Measurements from ENCODE around the gene PRRC2B. TPM values are rescaled to one million over a fixed set of nuclear protein-coding genes. Genes with fewer than 3 reads are reported as not detected.

Gene PRRC2B
- total RNA-seq, 1 experiment from 2014 or later, result 170 TPM

GRCh38 chr9:131432597-131433301 is 38.9 kb downstream of the PRRC2B start:
- RAD21 ChIA-PET (ENCODE audit: low non-redundant PET in 1 of 2, low total read pairs in 2 of 2, uncharacterized antibody in 2 of 2, unreplicated experiment in 2 of 2), result no interaction called here
- Histone ChIP-seq H3K4me3 (replicated peaks in 1 of 2; ENCODE audit: low read depth in 1 of 2, low read length in 2 of 2) (no peak overlapping the region), H3K4me1 (ENCODE audit: control insufficient read depth in 1 of 2, insufficient read depth in 2 of 2, low read length in 2 of 2) (no peaks in the 10 kb centered on the region), H3K27me3 (ENCODE audit: insufficient read depth, low read length) (no peaks in the 10 kb centered on the region), H3K27ac (ENCODE audit: low read depth, low read length) (no peak overlapping the region), H4K20me1 (ENCODE audit: insufficient read depth) (peaks cover 9% of the 10 kb centered on the region; the same call in 1 of the 2 replicates), H3K36me3 (ENCODE audit: control insufficient read depth in 1 of 2, insufficient read depth in 2 of 2, low read length in 2 of 2) (peaks cover 31 to 57% of the 10 kb centered on the region in 2 experiments; a peak in 3 of 4 replicates), H3K4me2 (ENCODE audit: low read length) (no peak overlapping the region), H2AFZ (ENCODE audit: low read depth, low read length, poor library complexity, severe bottlenecking) (no peak overlapping the region), H3K9me2 (ENCODE audit: insufficient read depth) (no peaks in the 10 kb centered on the region), H3K9ac (ENCODE audit: low read length) (no peak overlapping the region), H3K79me2 (ENCODE audit: insufficient read depth, low read length) (peaks cover 92% of the 10 kb centered on the region), H3K9me3 (ENCODE audit: control insufficient read depth in 1 of 2, insufficient read depth in 1 of 2, low read depth in 1 of 2, low read length in 2 of 2) (no peaks in the 10 kb centered on the region)
- DNase-seq (ENCODE audit: low read depth, low spot score) (no peak), ATAC-seq (no peak; the same call in 1 of the 2 replicates)
- intact Hi-C loops (cut with micrococcal nuclease), result no loop called here
- no peak for TF ChIP-seq TCF7L2 (IDR thresholded peaks at IDR 0.05; ENCODE audit: borderline replicate concordance, extremely low read depth, insufficient read depth, insufficient read length)
- POLR2A ChIA-PET, result no interaction called here
- CTCF ChIA-PET, result no interaction called here
- BruUV-seq (replicated peaks), result no TSS peak

- H3K27me3 ChIP-seq (ENCODE audit: insufficient read depth, low read length), result no peaks in the 10 kb centered on the region
- H3K79me2 ChIP-seq (ENCODE audit: insufficient read depth, low read length), result peaks cover 92% of the 10 kb centered on the region
- no peak; the same call in 1 of the 2 replicates for ATAC-seq
- no peak overlapping the region for H3K27ac ChIP-seq (ENCODE audit: low read depth, low read length)
- H2AFZ ChIP-seq (ENCODE audit: low read depth, low read length, poor library complexity, severe bottlenecking), result no peak overlapping the region
- no TSS peak for BruUV-seq (replicated peaks)
- H4K20me1 ChIP-seq (ENCODE audit: insufficient read depth), result peaks cover 9% of the 10 kb centered on the region; the same call in 1 of the 2 replicates
- H3K4me3 ChIP-seq (replicated peaks in 1 of 2; ENCODE audit: low read depth in 1 of 2, low read length in 2 of 2), result no peak overlapping the region
- ChIA-PET POLR2A (no interaction called here), RAD21 (ENCODE audit: low non-redundant PET in 1 of 2, low total read pairs in 2 of 2, uncharacterized antibody in 2 of 2, unreplicated experiment in 2 of 2) (no interaction called here), CTCF (no interaction called here)
- no peak for DNase-seq (ENCODE audit: low read depth, low spot score)
- H3K9me2 ChIP-seq (ENCODE audit: insufficient read depth), result no peaks in the 10 kb centered on the region
- no peak overlapping the region for H3K4me2 ChIP-seq (ENCODE audit: low read length)
- H3K36me3 ChIP-seq (ENCODE audit: control insufficient read depth in 1 of 2, insufficient read depth in 2 of 2, low read length in 2 of 2), result peaks cover 33 to 63% of the 10 kb centered on the region in 2 experiments; a peak in 3 of 4 replicates
- H3K9ac ChIP-seq (ENCODE audit: low read length), result no peak overlapping the region
- no peaks in the 10 kb centered on the region for H3K4me1 ChIP-seq (ENCODE audit: control insufficient read depth in 1 of 2, insufficient read depth in 2 of 2, low read length in 2 of 2)
- H3K9me3 ChIP-seq (ENCODE audit: control insufficient read depth in 1 of 2, insufficient read depth in 1 of 2, low read depth in 1 of 2, low read length in 2 of 2), result no peaks in the 10 kb centered on the region
- intact Hi-C loops (cut with micrococcal nuclease), result no loop called here
- TF ChIP-seq CBX3 (IDR thresholded peaks at IDR 0.05; ENCODE audit: low read depth) (no peak), POLR2A (IDR thresholded peaks at IDR 0.05; ENCODE audit: borderline replicate concordance, extremely low read depth, insufficient read depth, insufficient read length) (no peak), TCF7L2 (IDR thresholded peaks at IDR 0.05; ENCODE audit: borderline replicate concordance, extremely low read depth, insufficient read depth, insufficient read length) (no peak), ZNF274 (IDR thresholded peaks at IDR 0.05; ENCODE audit: low read depth, low read length) (no peak), SIN3A (IDR thresholded peaks at IDR 0.05; ENCODE audit: low read depth) (no peak), SRF (IDR thresholded peaks at IDR 0.05; ENCODE audit: low read depth) (no peak), ATF3 (IDR thresholded peaks at IDR 0.05) (no peak), ZBTB33 (IDR thresholded peaks at IDR 0.05; ENCODE audit: extremely low read depth, insufficient replicate concordance, low read length) (no peak), MAX (IDR thresholded peaks at IDR 0.05) (no peak), EZH2 (IDR thresholded peaks at IDR 0.05) (no peak), JUND (IDR thresholded peaks at IDR 0.05) (no peak), FOSL1 (IDR thresholded peaks at IDR 0.05; ENCODE audit: low read depth) (no peak), EGR1 (IDR thresholded peaks at IDR 0.05; ENCODE audit: low read depth) (no peak), REST (IDR thresholded peaks at IDR 0.05; ENCODE audit: low read depth) (no peak)
These were observed 39.5 kb downstream of the PRRC2B start for GRCh38 chr9:131433302-131433854.

Data from HCT116 (cell line).